ENCODE results near the gene DIDO1.
A peak's percentile ranks its signal among the peaks of the same experiment; 100 is the strongest.

The DIDO1 gene

DNA sequence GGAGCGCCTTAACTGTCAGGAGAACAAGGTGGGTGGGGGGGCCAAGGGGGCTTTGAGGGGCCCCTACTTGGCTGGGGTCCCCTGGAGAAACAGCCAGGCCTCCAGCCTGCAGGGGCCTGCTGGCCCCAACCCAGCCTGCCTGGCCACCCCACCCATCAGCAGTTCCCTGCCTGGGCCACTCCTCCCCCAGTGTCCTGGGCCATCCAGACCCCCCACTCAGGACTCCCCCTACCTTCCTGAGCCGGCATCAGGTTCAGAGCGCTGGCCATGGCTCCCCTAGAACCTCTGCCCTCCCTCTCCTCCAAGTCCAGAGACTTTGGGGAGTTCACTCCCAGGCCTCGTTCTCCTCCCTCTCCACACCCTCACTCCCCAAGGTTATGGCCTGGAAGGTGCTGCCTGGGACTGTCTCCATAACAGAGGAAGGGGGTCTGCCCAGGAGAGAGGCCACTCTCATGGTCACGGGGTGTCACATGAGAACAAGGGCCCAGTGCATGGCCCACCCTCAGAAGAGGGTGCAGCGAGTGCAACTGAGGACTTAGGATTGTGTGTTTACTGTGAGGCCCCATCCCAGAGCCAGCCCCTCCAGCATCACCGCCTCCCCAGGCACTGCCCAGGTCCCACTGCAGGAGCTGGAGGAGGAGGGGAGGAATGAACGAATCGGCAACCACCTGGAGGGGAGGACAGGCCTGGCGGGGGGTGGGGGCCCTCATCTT, 32.2 kb upstream of the DIDO1 start:
- Mint-ChIP-seq H3K4me1 (ENCODE audit: low read depth) (peaks cover 66% of the 10 kb centered on the region), H3K36me3 (ENCODE audit: low read depth) (peaks cover 78% of the 10 kb centered on the region), H3K27me3 (no peaks in the 10 kb centered on the region), H3K27ac (no peak overlapping the region), H3K4me3 (no peak overlapping the region), H3K9me3 (no peaks in the 10 kb centered on the region)
- intact Hi-C loops (cut with micrococcal nuclease): no loop called here

DNA sequence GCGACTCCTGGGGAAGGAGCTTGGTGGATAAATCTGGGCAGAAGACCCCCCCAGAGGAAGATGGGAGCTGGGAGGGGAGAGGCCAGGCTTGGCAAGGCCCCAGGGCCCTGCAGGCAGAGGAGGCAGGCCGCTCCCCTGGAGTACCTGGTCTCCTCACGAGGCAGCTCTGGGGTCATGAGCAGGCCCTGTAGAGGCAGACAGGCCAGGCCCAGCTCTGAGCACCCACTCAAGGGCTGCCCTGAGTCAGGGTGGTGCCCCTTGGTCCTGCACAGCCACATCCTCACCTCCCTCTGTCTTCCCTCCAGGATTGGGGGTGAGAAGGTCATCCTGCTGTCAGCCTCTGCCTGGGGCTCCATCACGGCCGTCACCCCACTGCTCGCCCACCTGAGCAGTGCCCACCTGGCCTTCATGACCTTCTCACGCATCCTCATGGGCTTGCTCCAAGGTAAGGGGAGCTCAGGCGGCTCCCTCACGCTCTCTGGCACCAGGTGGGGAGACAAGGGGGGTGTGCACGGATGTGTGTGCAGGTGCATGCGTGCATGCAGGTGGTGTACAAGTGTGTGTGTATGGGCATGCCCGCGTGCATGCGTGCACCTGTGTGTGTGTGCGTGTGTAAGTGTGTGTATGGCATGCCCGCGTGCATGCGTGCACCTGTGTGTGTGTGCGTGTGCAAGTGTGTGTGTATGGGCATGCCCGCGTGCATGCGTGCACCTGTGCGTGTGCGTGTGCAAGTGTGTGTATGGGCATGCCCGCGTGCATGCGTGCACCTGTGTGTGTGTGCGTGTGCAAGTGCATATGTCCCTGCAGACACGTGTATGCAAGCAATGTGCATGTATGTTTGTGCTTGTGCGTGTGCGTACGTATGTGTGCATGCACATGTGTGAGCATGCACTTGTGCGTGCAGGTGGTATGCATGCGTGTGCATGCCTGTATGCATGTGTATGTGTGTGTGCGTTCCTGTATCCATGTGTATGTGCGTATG, 31.1 kb upstream of the DIDO1 start:
- H3K4me1 Mint-ChIP-seq (ENCODE audit: low read depth): peaks cover 72% of the 10 kb centered on the region
- intact Hi-C loops (cut with micrococcal nuclease): no loop called here
- peaks cover 67% of the 10 kb centered on the region for H3K36me3 Mint-ChIP-seq (ENCODE audit: low read depth)
- no peaks in the 10 kb centered on the region for H3K9me3 Mint-ChIP-seq
- H3K27ac Mint-ChIP-seq: no peak overlapping the region
- H3K4me3 Mint-ChIP-seq: no peak overlapping the region
- no peaks in the 10 kb centered on the region for H3K27me3 Mint-ChIP-seq

DNA sequence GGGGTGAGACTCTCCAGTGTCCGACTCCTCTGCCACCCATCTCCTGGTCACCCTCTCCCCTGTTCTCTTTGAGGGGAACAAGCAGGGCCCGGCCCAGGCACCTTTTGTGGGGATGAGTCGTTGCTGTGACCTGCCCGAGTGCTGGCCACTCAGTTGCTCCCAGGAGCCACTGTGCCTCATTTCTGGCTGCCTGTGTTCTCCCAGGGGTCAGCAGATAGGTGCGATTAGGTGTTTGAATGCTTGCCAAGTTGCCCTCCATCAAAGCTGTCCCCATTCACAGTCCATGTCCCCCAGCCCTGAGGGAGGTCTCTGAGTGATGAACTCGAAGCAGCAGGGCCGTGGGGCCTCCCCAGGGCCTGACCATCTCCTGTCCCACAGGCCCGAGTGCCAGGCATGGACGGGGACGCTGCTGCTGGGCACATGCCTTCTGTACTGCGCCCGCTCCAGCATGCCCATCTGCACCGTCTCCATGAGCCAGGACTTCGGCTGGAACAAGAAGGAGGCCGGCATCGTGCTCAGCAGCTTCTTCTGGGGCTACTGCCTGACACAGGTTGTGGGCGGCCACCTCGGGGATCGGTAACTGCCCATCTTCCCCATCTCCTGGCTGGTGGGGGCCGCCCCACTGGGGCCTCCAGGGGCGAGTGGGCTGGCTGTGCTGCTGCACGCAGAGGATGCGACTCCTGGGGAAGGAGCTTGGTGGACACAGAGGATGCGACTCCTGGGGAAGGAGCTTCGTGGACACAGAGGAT, 30.3 kb upstream of the DIDO1 start:
- Mint-ChIP-seq H3K9me3 (no peaks in the 10 kb centered on the region), H3K4me3 (no peak overlapping the region), H3K4me1 (ENCODE audit: low read depth) (peaks cover 81% of the 10 kb centered on the region), H3K27me3 (no peaks in the 10 kb centered on the region), H3K27ac (peak overlapping the region; percentile 25), H3K36me3 (ENCODE audit: low read depth) (peaks cover 58% of the 10 kb centered on the region)
- intact Hi-C loops (cut with micrococcal nuclease): no loop called here

DNA sequence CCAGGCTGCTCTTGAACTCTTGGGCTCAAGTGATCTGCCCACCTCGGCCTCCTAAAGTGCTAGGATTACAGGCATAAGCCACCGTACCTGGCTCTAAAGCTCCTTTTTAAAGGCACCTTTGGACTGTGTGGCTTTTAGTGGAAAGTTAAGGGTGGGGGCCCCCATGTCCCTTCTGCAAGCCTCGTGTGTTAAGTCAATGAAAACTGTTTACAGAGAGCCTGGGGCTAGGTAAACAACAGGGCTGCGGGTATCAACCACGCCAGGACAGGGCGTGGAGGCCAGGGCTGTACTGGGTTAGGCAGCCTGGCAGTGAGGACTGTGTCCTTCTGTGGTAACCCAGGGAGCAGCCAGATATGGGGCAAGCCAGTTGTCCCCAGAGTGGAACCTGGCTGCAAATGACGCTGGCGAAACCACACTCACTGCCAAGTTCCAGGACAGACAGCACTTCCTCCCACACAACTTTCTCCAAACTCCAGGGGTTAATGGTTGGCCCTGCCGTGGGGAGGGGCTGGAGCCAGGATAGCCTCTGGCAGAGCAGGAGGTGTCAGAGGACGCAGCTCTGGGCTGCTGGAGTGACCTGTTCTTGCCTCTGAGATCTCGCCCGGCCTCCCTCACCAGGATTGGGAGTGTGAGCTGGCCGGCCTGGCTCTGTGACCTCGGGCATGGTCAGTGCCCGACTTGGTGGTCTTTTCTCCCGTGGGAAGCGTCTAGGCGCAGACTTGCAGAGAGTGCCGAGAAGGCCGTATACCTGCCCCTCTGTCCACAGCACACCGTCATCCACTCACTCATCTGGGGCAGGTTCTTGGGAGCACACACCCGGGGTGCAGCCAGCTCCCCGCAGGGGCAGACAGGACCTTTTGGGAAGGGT, 29.4 kb upstream of the DIDO1 start:
- Mint-ChIP-seq H3K27me3 (no peaks in the 10 kb centered on the region), H3K4me1 (ENCODE audit: low read depth) (peaks cover 89% of the 10 kb centered on the region), H3K4me3 (peak overlapping the region; percentile 23), H3K27ac (peak overlapping the region; percentile 88), H3K36me3 (ENCODE audit: low read depth) (peaks cover 55% of the 10 kb centered on the region), H3K9me3 (no peaks in the 10 kb centered on the region)
- intact Hi-C loops (cut with micrococcal nuclease): no loop called here

DNA sequence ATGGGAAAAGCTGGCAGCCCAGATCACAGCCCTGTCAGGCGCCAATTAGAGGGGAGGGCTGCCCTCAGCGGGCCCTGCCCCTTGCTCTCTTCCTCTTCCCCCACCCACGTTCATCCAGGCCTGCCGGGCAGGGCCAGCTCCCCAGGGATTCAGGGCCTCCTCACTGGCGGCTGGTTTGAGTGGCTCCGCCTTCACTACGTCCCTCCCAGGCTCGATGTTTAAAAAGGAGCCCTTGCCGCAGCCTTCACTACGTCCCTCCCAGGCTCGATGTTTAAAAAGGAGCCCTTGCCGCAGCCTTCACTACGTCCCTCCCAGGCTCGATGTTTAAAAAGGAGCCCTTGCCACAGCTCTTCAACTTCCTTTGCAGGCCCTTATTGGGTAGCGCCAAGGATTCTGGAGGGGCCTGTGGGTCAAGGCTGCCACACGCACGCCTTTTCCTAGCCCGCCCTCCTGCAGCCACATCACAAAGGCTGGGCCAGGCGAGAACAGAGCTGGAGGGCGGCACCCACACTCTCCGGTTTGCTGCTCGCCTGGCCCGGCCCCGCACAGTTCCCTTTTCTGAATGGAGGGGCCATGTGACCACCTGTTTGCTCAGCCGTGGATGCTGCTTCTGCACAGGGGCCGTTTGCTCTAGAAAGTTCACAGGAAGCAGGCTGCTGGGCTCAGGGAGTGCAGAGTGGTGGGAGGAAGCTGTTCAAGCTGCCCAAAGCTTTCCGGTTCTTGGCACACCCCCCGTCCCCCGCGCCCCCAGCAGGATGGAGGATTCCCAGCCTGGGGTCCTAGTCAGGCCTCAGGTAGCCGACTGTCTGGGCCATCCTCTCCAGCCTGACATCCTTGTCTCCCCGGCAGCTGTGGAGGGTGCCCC, 27.8 kb upstream of the DIDO1 start:
- H3K36me3 Mint-ChIP-seq (ENCODE audit: low read depth): peaks cover 54% of the 10 kb centered on the region
- peak overlapping the region; percentile 73 for H3K4me3 Mint-ChIP-seq

DNA sequence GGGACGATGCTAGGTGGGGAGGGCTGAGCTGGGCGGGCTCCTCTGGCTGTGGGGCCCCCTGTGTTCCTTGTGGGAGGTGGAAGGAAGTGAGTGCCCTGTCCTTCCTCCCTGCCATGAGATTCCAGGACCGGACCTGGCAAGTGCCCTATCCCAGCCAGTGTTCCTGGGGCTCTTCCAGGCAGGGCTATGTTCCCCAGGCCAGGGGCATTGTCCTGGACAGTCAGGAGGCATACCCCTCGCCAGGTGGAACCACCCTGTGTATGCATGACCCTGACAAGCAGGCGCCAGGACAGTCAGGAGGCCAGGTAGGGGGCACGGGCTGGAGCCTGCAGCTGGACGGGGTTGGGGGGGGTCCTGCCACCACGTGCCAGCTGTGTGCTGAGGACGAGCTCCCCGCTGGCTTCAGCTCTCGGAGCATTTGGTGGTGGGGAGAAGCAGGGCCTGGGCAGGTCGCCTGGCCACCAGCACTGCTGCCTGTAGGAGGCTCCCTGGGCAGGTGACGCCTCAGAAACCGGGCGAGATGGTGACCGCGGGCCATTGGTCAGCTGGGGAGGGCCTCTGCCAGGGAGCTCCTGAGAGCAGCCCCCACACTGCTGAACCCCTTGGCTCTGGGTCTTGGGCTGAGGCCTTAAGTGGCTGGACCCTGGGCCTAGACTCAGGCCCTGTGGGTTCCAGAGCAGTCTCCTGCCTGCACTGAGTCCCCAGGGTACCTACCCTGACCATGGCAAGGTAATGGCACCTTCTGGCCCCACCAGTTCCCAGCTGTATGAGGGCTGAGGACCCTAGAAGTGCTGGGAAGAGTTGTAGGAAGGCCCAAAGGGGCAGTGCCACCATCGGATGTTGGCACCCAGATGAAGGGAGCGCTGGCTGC, 26.9 kb upstream of the DIDO1 start:
- H3K4me3 Mint-ChIP-seq: peak overlapping the region; percentile 73
- intact Hi-C loops (cut with micrococcal nuclease): loop anchor here (2.0 to 5.0 kb wide), 2 partner anchors 14 to 91 kb away; partner anchors contain the start of genes GID8 and TCFL5
- H3K27me3 Mint-ChIP-seq: no peaks in the 10 kb centered on the region
- peak overlapping the region; percentile 88 for H3K27ac Mint-ChIP-seq
- H3K36me3 Mint-ChIP-seq (ENCODE audit: low read depth): peaks cover 54% of the 10 kb centered on the region
- H3K4me1 Mint-ChIP-seq (ENCODE audit: low read depth): peaks cover 77% of the 10 kb centered on the region
- H3K9me3 Mint-ChIP-seq: peaks cover 9% of the 10 kb centered on the region

More for the DNA sequence above, 27.8 kb upstream of the DIDO1 start:
- H3K4me1 Mint-ChIP-seq (ENCODE audit: low read depth): peaks cover 86% of the 10 kb centered on the region
- H3K27me3 Mint-ChIP-seq: no peaks in the 10 kb centered on the region
- peaks cover 3% of the 10 kb centered on the region for H3K9me3 Mint-ChIP-seq
- intact Hi-C loops (cut with micrococcal nuclease): loop anchor here (2.0 to 5.0 kb wide), 2 partner anchors 15 to 92 kb away; partner anchors contain the start of genes GID8 and TCFL5
- H3K27ac Mint-ChIP-seq: peak overlapping the region; percentile 88

DNA sequence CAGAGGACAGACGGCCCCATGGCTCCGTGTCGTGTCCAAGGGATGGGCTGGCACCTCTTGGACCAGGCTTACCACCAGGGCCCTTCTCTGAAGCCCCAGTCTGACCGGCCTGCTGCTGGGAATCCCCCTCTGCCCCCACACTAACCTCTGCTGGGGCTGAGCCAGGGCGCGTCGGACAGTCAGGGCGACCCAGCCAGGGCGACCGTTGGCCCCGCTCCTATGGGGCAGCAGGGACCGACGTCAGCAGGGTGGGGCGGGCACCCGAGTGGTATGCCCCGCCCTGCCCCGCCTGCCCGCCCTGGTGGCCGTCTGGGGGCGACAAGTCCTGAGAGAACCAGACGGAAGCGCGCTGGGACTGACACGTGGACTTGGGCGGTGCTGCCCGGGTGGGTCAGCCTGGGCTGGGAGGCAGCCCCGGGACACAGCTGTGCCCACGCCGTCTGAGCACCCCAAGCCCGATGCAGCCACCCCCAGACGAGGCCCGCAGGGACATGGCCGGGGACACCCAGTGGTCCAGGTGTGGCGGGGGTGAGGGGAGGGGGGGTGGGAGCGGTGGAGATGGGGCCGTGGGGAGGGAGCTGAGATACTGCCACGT, 26.2 kb upstream of the DIDO1 start, which contains the start of gene SLC17A9:
SLC17A9 (plus strand) TSS at position 337 of the 595 bp plus-strand sequence; CDS start at position 459, 122 bp downstream.
- H3K27ac Mint-ChIP-seq: peak within 1 kb of the TSS; percentile 88
- H3K27me3 Mint-ChIP-seq: no peaks in the 10 kb centered on the region
- intact Hi-C loops (cut with micrococcal nuclease): loop anchor here (2.0 to 5.0 kb wide), 2 partner anchors 14 to 90 kb away; partner anchors contain the start of genes GID8 and TCFL5
- peak within 1 kb of the TSS; percentile 73 for H3K4me3 Mint-ChIP-seq
- peaks cover 74% of the 10 kb centered on the region for H3K4me1 Mint-ChIP-seq (ENCODE audit: low read depth)
- peaks cover 54% of the 10 kb centered on the region for H3K36me3 Mint-ChIP-seq (ENCODE audit: low read depth)
- peaks cover 9% of the 10 kb centered on the region for H3K9me3 Mint-ChIP-seq

DNA sequence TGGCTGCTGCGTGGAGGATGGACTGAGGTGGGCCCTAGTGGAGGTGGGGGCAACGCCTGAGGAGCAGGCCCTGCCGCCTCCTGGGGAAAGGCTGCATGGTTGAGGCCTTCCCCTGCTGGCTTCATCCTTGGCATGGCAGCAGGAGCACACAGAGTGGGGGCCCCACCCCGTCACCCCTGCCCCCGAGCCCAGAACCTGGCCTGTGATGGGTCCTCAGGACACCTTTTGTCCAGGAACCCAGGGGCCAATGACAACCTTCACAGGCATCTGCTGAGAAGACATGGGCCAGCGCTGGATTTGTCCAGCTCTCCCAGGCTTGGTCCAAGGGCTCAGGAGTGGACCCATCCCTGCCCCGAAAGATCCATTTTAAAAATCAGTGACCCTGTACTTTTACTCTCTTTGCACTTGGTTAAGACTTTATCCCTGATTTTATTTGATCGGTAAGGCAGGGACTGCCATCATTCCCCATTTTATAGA, 25.6 kb upstream of the DIDO1 start:
- Mint-ChIP-seq H3K9me3 (peaks cover 9% of the 10 kb centered on the region), H3K27me3 (no peaks in the 10 kb centered on the region), H3K4me1 (ENCODE audit: low read depth) (peaks cover 70% of the 10 kb centered on the region), H3K27ac (peak overlapping the region; percentile 88), H3K36me3 (ENCODE audit: low read depth) (peaks cover 54% of the 10 kb centered on the region), H3K4me3 (peak overlapping the region; percentile 73)
- intact Hi-C loops (cut with micrococcal nuclease): loop anchor here (2.0 to 5.0 kb wide), 2 partner anchors 13 to 90 kb away; partner anchors contain the start of genes GID8 and TCFL5

DNA sequence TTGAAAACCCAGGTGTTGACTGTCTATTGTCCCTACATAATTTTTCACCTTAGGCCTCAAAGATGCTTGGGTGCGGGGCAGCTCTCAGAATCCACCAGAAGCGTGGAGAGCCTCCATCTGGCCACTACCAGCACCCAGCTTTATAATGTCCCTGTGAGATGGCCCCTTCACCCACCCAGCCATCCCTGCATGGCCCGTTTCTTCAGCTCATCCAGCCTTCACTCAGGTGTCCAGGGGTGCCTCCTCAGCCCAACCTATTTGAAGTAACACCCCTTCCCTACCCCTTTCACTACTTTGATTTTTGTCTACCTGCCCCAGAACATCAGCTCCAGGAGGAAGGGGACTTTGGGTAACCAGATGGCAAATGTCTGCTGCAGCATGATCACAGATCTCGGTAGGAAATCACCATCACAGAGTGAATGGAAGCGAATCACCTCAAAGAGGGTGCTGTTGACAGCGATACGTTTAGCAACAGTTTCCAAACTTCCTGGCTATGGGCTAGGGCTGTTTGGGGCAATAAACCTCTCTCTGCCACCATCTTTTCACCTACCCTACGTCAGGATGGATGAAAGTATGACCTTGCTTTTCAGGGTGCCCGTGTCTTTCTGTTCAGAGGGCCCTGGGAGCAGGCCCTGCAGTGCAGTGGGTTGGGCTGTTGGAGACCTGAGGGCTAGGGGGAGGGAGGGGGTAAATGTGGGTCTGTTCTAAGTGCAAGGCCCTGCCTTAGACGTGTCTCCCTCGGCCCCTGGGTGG, 25.0 kb upstream of the DIDO1 start:
- Mint-ChIP-seq H3K4me1 (ENCODE audit: low read depth) (peaks cover 64% of the 10 kb centered on the region), H3K27me3 (no peaks in the 10 kb centered on the region), H3K27ac (peak overlapping the region; percentile 88), H3K4me3 (peak overlapping the region; percentile 2), H3K9me3 (peaks cover 9% of the 10 kb centered on the region), H3K36me3 (ENCODE audit: low read depth) (peaks cover 54% of the 10 kb centered on the region)
- intact Hi-C loops (cut with micrococcal nuclease): loop anchor here (5.0 kb wide), 1 partner anchor 89 kb away; the partner anchor contains the start of gene TCFL5

DNA sequence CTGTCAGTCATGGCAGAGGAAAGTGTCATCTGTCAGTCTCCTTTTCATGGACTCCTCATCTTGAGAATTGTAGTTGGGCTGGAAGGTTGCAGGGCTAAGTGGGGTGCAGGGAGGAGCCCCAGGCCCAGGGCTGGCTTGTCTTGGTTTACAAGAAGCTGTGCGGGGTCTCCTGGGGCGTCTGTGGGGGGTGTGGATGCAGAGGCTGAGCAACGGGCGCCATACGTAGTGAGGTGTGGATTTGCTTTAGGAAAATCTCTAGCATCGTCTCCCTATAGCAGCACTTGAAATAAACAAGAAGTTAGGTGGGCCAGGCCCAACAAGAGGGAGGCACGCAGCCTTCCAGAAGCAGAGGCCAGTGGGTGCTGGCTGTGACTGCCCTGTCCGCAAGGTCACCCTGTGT, 24.4 kb upstream of the DIDO1 start:
- Mint-ChIP-seq H3K4me1 (ENCODE audit: low read depth) (peaks cover 58% of the 10 kb centered on the region), H3K9me3 (peaks cover 9% of the 10 kb centered on the region), H3K27me3 (no peaks in the 10 kb centered on the region), H3K36me3 (ENCODE audit: low read depth) (peaks cover 54% of the 10 kb centered on the region), H3K27ac (peak overlapping the region; percentile 88), H3K4me3 (no peak overlapping the region)
- intact Hi-C loops (cut with micrococcal nuclease): loop anchor here (5.0 kb wide), 1 partner anchor 88 kb away; the partner anchor contains the start of gene TCFL5
